IPS DF 4.7 (cell line): ENCODE data around the gene RTP1.
"Not testable (repeated sequence)": the region's sequence is repeated elsewhere in the genome, so short reads cannot be mapped to it uniquely, and the experiment has no call there.

ENCODE experiments used
- DNase-seq: peaks from one replicate; pipeline ENCODE4 v3.0.0-alpha.2; 2013; ENCODE audit warnings: low spot score; ENCODE audit errors: extremely low read depth

RTP1 gene, protein sequence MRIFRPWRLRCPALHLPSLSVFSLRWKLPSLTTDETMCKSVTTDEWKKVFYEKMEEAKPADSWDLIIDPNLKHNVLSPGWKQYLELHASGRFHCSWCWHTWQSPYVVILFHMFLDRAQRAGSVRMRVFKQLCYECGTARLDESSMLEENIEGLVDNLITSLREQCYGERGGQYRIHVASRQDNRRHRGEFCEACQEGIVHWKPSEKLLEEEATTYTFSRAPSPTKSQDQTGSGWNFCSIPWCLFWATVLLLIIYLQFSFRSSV

DNA sequence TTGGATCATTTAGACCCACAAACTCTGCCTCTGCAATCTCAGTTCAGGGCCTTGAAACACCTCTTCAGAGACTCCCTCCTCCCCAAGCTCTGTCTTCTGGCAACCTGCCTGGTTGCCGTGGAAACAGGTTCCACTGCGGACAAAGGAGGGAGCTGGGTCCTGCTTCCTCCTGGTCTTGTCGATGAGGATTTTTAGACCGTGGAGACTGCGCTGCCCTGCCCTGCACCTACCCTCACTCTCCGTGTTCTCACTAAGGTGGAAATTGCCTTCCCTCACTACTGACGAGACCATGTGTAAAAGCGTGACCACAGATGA, at the start of gene RTP1:
Gene RTP1, plus strand, starts transcription at position 152 of the 315 bp plus-strand sequence. Its CDS starts 30 bp downstream, at position 182.
- no peak for DNase-seq

DNA sequence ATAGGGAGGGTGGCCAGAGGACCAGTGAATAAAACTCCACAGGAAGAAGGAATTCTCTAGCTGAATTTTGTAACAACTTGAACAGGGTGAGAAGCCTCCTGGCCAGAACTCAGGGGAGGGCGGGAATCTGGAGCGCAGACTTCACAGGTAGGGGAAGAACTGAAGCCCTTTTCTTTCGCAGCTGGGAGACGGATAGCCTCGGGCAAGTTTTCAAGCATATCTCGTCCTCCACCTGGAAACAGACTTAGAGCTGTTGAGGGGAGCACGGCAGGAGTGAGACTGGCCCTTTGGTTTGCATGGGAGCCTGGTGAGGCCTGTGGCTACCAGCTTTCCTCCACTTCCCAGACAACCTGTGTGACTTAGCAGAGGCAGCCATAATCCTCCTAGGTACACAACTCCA, 47.1 kb upstream of the RTP1 start:
- DNase-seq, result no peak

DNA sequence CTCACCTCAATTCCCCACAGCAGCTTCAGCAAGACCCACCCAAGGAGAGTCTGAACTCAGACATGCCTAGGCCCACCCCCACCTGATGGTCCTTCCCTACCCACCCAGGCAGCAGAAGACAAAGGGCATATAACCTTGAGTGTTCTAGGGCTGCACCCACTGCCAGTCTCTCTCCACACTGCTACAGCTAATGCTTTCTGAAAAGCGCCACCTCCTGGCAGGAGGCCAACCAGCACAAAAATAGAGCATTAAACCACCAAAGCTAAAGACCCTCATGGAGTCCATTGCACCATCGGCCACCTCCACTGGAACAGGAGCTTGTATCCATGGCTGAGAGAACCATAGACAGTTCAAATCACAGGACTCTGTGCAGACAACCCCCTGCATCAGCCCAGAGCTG, 46.7 kb upstream of the RTP1 start:
- DNase-seq, result no peak

DNA sequence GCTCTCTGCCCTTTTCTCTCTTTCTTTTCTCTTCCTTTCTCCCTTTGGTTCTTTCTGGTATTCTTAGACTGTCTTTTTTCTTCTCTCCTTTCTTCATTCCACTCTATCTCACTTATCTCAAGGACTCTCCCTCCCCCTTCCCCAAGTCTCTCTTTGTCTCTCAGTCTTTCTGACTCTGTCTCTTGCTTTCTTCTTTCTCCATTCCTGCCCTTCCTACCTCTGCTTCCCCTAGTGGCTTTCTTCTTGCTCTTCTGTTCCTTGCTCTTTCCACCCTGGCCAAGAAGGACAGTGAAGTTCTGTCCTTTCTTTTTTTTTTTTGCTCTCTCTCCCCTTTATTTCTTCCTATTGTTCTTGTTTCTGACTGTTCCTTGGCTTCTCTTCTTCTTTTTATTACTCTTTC, 35.7 kb upstream of the RTP1 start:
- DNase-seq, result no peak

DNA sequence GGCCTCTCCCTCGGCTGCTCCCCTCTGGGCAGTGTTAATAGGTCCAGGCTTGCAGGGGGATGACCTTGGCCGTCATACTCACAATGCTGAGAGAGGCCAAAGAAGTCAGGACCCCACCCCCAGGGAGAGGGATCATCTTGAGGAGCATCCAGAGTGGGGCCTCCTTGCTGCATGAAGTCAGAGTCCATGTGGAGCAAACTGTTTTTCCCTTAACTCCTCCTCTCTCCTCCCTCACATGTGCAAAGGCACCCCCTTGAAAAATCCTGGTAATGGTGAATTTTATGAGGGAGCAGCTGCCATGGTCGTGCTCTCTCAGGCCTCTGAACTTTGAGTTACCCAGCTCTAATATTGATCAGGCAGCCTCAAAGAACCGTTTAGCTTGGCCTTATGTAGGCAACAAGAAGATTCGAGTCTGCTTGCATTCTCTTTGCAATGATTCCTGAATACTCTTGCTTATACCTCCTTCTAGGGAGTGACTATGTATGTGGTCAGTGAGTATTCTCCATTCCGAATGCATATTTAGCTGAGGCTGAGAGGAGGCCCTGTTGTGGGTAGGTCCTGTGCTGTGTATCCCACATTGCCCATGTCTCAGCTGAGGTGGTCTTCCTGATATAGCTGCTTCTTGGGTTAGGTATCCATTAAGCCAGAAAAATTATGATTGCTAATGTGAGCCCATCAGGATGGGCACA, 34.9 kb upstream of the RTP1 start:
- no peak for DNase-seq

DNA sequence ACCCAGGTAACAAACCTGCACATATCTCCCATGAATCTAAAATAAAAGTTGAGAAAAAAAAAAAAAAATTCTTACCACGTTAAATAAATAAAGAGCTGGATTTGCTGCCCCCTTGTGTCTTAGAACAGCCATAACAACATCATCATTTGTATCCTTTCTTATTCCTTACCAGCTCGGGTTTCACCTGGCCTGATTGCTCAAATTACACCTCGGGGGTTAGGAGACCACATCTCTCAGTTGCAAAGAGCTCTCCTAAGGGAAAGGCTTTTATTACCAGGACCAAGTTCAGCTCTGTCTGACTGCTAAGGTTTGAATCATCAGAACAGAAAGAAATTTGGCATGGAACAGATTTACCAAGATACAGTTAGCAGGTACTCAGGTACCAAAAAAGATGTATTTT, 32.1 kb upstream of the RTP1 start:
- no peak for DNase-seq

DNA sequence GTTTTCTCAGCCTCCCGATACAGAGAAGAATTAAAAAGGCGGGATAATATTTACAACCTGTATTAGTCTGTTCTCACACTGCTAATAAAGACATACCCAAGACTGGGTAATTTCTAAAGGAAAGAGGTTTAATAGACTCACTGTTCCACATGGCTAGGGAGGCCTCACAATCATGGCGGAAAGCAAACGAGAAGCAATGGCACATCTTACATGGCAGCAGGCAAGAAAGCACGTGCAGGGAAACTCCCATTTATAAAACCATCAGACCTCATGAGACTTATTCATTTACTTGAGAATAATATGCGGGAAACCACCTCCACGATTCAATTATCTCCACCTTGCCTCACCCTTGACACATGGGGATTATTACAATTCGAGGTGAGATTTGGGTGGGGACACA, 30.5 kb upstream of the RTP1 start:
- DNase-seq, result no peak

DNA sequence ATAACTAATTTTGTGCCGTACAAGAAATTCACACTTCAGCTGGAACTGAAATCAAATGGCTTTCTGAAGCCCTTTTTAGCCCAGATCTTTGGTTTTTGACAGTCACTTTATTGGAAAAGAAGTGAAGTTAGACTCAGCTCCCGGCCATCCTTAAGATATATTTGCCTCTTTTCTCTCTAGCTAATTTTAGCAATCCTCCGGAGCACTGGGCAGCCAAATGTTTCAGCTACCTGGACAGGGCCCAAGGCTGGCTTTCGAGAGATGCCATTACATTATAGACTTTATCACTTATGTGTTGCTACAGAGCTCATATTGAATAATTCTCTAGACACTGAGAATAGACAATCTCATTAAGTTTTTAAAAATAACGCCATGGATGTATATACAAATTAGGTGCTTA, 29.5 kb upstream of the RTP1 start:
- no peak for DNase-seq

DNA sequence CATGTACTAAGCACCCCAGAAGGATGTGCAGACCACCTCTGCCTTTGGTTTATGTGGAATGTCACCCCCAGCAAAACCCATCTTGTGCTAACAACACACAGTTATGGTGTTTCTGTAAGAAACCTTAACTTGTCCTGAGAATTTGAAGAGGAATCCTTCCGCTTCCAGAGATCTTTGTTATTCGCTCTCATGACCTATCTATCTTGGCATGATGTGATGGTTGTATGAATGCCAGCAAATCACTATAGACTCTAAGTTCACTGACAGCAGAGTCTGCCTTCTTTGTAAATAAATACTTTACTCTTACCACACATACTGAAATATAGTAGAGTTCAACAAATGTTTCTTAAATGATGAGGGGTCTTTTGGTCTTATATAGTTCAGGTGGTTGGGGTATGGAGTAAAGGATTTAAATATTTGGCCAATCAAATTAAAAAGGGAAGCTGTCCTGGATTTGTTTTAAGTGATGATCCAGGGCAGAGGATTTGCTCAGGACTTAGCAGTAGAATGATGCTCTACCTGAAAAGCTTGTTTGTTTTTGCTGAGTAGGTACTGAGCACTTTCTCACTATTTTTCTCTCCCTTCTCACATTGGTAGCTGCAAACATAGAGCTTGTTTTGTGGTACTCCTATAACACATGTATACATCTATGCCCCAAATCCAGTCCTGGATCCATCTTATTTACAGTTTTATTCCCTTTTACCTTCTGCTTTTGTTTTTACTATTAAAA, 27.9 kb upstream of the RTP1 start:
- DNase-seq, result no peak

DNA sequence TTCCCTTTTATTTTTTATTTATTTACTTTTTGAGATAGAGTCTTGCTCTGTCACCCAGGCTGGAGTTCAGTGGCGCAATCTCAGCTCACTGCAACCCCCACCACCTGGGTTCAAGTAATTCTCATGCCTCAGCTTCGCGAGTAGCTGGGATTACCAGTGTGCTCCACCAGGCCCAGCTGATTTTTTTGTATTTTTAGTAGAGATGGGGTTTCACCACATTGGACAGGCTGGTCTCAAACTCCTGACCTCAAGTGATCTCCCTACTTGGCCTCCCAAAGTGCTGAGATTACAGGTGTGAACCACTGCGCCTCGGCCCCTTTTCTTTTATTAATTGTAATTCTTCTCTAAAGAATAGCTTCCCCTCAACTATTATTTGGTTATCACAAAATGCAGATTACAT, 26.4 kb upstream of the RTP1 start:
- DNase-seq, result not testable (repeated sequence)

DNA sequence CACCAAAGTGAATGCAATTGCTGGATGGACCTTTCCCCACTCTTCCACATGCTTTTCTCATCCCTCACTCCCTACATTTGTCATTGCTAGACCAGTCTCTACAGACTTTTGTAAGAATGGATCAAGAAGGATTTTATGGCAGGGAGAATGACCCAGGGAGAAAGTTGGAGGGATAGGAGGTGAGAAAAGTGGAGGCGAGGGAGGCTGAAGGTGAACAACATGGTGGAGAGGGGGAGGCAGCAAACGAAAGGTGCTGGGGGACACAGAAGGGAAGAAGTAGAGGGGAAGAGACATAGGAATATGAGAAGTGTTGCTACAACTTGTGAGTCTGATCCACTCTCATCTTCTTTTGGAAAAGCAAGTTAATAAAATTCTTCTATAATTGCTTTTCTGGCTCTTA, 24.4 kb upstream of the RTP1 start:
- DNase-seq, result no peak

DNA sequence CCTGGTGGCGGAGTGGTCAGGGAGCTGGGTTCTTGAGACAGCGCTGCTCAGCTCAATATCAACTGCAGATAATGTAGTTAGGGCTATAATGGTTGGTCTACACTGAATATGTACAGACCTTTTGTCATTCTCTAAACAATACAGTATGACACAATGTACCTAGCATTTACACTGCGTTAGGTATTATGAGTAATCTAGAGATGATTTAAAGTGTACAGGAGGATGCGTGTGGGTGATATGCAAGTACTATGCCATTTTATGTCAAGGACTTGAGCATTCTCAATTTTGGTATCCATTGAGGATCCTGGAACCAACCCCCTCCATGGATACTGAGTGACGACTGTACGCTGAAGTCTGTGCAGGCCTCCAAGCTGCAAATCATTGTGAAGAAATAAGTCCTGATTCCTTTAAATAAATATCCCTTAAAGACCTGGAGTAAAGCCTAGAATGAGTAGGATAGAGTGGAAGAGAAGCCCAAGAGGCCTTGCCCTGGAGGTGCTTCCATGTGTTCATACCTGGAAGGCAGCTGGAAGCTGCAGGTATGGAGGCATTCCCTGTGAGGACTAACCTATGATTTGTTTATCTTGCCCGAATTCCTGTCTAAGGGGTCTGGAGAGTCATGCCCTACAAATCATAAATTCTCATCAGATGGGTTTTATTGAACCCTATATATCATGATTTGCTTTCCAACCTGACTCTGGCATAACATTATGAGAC, 15.7 kb upstream of the RTP1 start:
- DNase-seq, result no peak

DNA sequence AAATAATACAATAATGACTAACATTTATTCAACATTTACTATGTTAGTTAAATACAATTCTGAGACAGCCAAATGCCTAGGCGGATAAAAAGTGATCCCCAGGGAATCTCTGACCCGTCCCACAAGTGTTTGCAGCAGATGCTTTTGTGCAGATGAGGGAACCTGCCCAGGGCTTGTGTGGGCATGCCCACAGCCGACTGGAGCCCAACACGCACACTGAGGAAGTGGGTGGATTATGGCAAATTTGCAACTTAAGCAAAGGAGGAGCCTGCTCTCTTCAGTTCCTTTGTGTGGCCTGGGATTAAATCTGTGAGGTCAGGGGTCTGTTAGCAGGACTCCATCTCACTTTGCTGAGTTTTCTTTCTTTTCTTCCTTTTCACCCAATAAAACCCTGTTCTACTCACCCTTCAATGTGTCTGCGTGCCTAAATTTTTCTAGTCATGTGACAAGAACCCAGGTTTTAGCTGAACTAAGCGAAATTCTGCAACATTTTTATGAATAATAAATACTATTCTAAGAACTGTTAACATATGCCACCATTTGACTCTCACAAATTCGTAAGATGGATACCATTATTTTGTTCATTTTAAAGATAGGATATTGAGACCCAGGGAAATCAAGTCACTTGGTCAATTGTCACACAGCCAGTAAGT, 13.9 kb upstream of the RTP1 start:
- DNase-seq, result no peak

DNA sequence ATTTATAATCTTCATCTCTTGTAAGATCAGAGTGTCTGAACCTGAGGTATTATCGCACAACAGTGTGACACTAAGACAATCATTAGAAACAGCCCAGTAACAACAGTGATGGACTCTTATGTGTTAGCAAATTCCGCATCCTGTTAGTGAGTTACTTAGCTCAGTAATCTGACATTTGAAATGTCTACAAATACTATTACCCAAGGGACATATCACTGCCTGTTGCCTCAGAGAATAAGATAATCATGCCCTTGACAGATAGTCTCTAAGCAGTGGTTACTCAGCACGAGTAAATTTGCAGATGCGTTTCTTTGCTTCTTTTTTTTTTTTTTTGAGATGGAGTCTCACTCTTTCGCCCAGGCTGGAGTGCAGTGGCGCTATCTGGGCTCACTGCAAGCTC, 13.4 kb upstream of the RTP1 start:
- no peak for DNase-seq

DNA sequence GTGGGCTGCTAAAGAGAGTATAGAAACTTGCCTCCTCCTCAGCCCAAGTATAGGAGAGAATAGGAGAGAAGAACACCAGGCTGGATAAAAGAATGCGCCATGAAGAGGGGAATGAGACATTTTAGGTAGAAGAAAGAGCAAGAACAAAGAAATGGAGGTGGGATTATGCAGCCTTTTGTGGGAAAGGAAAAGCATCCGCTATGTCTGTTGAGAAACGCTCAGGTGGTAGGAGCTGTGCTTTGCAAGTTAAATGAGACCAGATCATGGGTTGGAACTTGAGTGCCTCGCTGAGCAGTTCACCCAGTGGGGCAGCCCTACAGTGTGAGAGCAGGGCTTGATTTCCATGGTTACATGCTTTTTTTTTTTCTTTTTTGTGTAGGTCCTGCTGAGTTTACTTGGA, 11.5 kb upstream of the RTP1 start:
- peak; percentile 97 for DNase-seq

DNA sequence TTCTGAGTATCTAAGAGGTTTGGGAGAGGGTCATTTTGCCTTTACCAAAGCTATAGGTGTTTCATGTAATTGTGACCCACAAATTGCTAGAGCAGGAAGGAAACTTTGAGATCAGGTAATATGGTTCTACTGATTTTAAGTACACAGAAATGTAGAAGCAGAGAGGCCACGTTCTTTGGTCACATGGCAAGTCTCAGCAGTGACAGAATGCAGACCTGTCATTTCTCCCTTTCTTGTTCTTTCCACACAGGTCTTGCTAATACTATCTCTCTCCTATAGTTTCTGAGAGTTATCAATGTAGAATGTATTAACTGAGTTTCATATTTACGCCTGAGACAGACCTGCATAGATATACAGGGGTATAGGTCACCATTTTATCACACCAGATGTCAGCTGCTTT, 10.9 kb upstream of the RTP1 start:
- DNase-seq, result no peak

DNA sequence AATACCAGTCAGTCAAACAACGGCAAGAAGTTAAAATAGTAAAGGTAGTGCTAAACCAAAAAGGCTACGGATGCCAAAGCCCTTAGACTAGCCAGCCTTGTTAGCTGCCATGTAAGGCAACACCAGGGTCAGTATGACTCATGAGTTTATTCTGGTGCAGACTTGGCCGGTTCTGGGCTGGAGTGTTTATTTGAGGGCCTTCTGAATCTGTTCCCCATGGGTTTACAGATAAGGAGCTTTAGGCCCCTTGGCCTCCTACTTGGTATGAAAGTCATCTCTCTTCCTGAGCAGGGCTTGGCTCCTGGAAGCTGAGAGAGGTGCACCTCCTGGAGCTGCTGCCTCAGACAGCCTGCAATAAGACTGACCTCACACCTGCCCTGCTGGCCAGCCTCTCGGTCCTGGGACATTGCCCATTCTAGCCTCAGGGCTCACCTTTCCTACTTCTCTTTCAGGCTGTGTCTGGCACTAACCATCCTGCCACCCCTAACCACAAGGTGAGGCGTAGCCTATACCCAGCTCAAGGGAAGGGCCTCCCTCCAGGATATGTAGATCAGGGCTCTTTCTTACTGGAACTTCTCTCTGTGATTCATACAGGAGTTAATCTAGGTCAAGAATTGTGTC, 10.4 kb upstream of the RTP1 start:
- DNase-seq, result no peak

DNA sequence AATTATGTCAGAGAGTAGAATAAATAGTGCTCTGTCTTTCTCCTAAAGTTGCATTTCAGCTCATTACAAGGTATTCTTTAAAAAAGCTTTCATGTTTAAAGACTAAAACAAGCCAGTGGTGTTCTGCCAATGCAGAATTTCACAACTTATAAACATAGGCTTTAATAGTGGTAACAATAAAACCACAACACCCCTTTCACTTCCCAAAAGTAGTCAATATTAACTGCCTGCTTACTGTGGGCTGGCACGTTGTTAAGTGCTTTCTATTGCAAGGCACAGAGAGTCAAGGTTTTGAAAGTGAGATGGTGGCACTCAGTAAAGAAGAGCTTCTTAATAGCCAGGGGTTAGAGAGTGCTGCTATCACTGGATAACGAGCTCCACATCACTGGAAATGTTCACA, 8.4 kb upstream of the RTP1 start:
- no peak for DNase-seq

DNA sequence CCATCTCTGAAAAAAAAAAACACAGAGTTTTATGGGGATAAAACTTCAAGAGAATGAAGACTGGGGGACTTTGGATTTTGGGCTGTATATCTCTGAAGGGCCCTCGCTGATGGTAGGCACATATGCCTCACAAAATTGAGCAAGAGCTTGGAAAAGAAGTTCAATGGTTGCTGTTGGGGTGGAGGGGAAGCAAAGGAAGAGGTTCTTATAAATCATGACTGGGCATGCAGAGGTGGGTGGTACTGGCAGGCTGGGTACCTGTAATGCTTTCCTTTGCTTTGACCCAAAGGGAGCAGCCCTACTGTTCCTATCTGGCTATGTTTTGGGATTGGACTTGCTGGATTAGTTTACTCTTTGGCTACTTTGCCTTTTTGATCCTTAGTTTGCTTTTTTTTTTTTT, 6.0 kb upstream of the RTP1 start:
- DNase-seq, result no peak

DNA sequence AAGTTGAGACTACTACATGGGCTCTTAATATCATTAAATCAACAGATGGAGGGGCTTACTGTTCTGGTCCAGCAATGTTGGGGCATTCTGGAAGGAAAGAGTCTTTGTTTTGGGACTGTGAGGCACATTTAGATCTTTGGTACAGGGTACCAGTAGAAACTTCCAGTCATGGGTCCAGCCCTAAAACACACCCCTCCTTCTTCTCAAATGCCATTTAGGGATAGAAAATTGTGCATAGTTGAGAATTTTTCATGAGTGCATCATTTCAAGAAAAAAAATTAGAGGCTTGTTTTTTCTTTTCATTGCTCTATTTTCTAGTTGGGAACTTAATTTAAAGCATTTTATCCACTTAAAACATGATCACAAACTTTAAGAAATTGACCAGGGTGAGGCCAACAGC, 4.1 kb upstream of the RTP1 start:
- no peak for DNase-seq
